ENCODE results near the gene REP15. TPM values are rescaled to one million over a fixed set of nuclear protein-coding genes. Genes with fewer than 3 reads are reported as not detected.
A peak's percentile ranks its signal among the peaks of the same experiment; 100 is the strongest.

REP15 gene
- total and polyA plus RNA-seq, 2 donors (not counting 1 experiment from before 2014, with no cell fraction given) = 0.44 TPM; not detected in 1

- peaks cover 46% of the 10 kb centered on the region for H3K79me2 ChIP-seq (ENCODE audit: control insufficient read depth, insufficient read depth, low read length)
Measured at GRCh38 chr12:27710592-27711316, 14.5 kb downstream of the REP15 start, which contains the start of gene MRPS35. TSS of gene MRPS35 (plus strand) at chr12:27710832. CDS start at chr12:27710844, 12 bp downstream.

More at GRCh38 chr12:27710592-27711316, 14.5 kb downstream of the REP15 start, which contains the start of gene MRPS35:
- WGBS (ENCODE audit: insufficient coverage) = under 1% methylated on average over 43 of the region's 46 CpGs
- Histone ChIP-seq H3K27me3 (replicated peaks in 1 of 4; ENCODE audit: control extremely low read depth in 1 of 4, control insufficient read depth in 3 of 4, insufficient read depth in 4 of 4, low read length in 3 of 4) (peaks cover 0 to 4% (median 0%) of the 10 kb centered on the region in 4 experiments), H3K9me3 (ENCODE audit: control extremely low read depth in 1 of 3, control insufficient read depth in 2 of 3, insufficient read depth in 1 of 3, low read length in 2 of 3) (peaks cover 0 to 4% (median 0%) of the 10 kb centered on the region in 3 donors), H2AFZ (ENCODE audit: insufficient read depth, low read depth, low read length, poor library complexity, severe bottlenecking) (peak within 1 kb of the TSS; percentile 95), H4K20me1 (ENCODE audit: control insufficient read depth, insufficient read depth, low read length, poor library complexity, severe bottlenecking) (peaks cover 16% of the 10 kb centered on the region), H3K9ac (ENCODE audit: low read length) (peak within 1 kb of the TSS; percentile 79), H3K36me3 (replicated peaks in 1 of 2; ENCODE audit: control extremely low read depth in 1 of 2, control insufficient read depth in 1 of 2, extremely low read depth in 1 of 2, insufficient read depth in 2 of 2, low read length in 1 of 2) (peaks cover 1 to 5% of the 10 kb centered on the region in 2 experiments), H3K4me2 (replicated peaks; ENCODE audit: low read depth, low read length, poor library complexity, severe bottlenecking) (peak within 1 kb of the TSS; percentile 80), H3K27ac (ENCODE audit: low read length in 2 of 2) (peak within 1 kb of the TSS; percentile 68 to 80), H3K4me1 (ENCODE audit: control insufficient read depth in 2 of 2, insufficient read depth in 2 of 2, low read length in 2 of 2) (peaks cover 12 to 16% of the 10 kb centered on the region in 2 donors), H3K4me3 (ENCODE audit: control extremely low read depth in 1 of 5, extremely low read depth in 1 of 5, insufficient read depth in 1 of 5, low read depth in 2 of 5, low read length in 4 of 5) (peak within 1 kb of the TSS; percentile 71 to 96 (median 92))
- Mint-ChIP-seq H3K27ac (peak within 1 kb of the TSS; percentile 97), H3K9me3 (ENCODE audit: insufficient read depth) (no peaks in the 10 kb centered on the region), H3K4me1 (peaks cover 31% of the 10 kb centered on the region), H3K27me3 (peaks cover 7% of the 10 kb centered on the region), H3K4me3 (peak within 1 kb of the TSS; percentile 97)
- DNase-seq (peak; percentile 95), ATAC-seq (ENCODE audit: low read depth) (peak; percentile 99)
- intact Hi-C loops (cut with micrococcal nuclease) = loop anchor here (1.0 to 5.0 kb wide), 5 partner anchors 70 to 878 kb away; partner anchors contain the start of genes CCDC91, KLHL42, MANSC4 and PPFIBP1
- POLR2A ChIA-PET = interaction anchor here (1.8 kb wide), 1 partner anchor 69 kb away, joined by 9 read pairs; the partner anchor contains the start of genes KLHL42 and MANSC4
- CTCF ChIA-PET = interaction anchor here (1.0 to 1.2 kb wide), 2 partner anchors 69 to 277 kb away, joined by 3 read pairs; partner anchors contain the start of genes KLHL42 and MANSC4
- TF ChIP-seq CTCF (IDR thresholded peaks at IDR 0.05) (no peak), EZH2 (IDR thresholded peaks at IDR 0.05; ENCODE audit: borderline replicate concordance, insufficient read depth, low read depth, low read length, poor library complexity, severe bottlenecking) (no peak)

Data from B cell (primary cell).